ENCODE results near the gene N4BP2L2.
A peak's percentile ranks its signal among the peaks of the same experiment; 100 is the strongest.
"Not testable (repeated sequence)": the region's sequence is repeated elsewhere in the genome, so short reads cannot be mapped to it uniquely, and the experiment has no call there.

Gene N4BP2L2

DNA sequence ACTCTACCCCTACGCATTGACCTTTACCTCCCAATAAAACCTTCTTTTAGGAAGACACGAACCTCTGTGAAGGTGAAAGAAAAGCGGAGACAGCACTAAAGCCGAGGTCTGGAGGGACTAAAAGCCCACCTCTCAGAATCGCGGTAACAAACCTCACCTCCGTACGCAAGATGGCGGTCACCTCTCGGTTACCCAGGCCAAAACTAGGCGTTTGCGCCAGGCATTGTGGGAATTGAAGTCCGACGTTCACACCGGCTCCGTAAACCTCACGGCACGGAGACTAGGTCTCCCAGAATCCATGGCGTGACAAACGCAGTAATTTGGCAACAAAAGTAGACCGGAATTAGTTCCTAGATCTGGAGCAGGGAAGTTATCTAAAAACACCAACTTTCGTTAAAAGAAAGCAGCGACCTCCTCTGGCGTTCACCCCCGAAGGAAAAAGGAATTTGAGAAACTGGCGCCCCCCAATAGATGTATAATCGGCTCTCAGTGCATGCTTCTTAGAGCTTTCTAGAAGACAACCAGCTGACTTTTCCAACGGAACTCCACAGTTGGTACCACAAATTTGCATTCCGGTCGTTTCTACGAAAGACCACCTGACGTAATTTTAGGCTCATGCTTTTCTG lies at the start of gene N4BP2L2:
Gene N4BP2L2 (minus strand): TSS at position 175 of the 626 bp plus-strand sequence. CDS start 1,768 bp downstream, outside the sequence.
- no peaks in the 10 kb centered on the region for H3K36me3 ChIP-seq (ENCODE audit: control insufficient read depth, insufficient read depth, low read length)
- H3K4me1 ChIP-seq (ENCODE audit: control insufficient read depth, insufficient read depth, low read length), result peaks cover 4% of the 10 kb centered on the region
- H3K4me3 ChIP-seq (ENCODE audit: low read length), result peak within 1 kb of the TSS; percentile 99
- no peaks in the 10 kb centered on the region for H3K27me3 ChIP-seq (ENCODE audit: control insufficient read depth, insufficient read depth, low read length)
- H3K9ac ChIP-seq (ENCODE audit: low read length), result peak within 1 kb of the TSS; percentile 95
- H3K9me3 ChIP-seq (ENCODE audit: control insufficient read depth, low read length), result no peaks in the 10 kb centered on the region

- H3K4me1 ChIP-seq (ENCODE audit: control insufficient read depth, insufficient read depth, low read length), result peaks cover 10% of the 10 kb centered on the region
- H3K36me3 ChIP-seq (ENCODE audit: control insufficient read depth, insufficient read depth, low read length), result no peaks in the 10 kb centered on the region
- no peaks in the 10 kb centered on the region for H3K9me3 ChIP-seq (ENCODE audit: control insufficient read depth, low read length)
- H3K27me3 ChIP-seq (ENCODE audit: control insufficient read depth, insufficient read depth, low read length), result no peaks in the 10 kb centered on the region
- H3K4me3 ChIP-seq (ENCODE audit: low read length), result peak overlapping the region; percentile 51
- peak overlapping the region; percentile 69 for H3K9ac ChIP-seq (ENCODE audit: low read length)
These were observed 49.2 kb upstream of the N4BP2L2 start for GRCh38 chr13:32587811-32588170.

DNA sequence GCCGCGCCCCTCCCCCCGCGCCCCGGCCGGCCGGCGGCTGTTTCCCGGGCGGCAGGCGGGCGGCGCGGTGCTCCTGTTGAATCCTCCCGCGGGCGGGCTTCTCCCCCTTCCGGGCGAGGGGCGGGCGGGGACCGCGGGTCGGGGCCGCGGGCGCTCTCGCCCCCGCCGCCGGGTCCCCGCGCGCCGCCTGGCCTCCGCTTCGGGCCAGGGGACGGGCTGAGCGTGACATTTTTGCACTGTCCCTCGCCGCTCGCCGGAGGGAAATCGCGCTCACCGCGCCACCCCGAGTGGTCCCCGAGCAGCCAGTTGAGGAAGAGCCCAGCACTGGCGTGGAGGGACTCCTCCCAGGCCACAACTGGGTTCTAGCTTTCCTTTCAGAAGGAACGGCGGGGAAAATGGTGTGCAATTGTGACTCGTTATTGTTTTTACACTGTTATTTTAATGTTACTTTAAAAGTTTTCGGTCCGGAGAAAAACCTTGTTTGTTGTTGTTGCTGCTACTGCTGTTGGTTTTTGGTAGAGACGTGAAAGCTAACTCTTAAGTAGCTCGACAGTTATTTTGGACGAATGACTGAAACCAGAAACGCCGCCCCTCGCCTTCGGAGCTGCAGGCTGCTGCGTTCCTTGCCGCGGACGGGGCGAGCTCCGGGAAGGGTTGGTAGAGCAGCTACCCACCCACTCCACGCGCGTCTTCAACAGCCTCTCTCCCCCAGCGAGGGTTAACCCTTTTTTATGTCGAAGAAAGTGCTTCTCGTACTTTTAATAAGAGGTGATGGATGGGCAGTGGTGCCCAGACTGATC lies 48.6 kb upstream of the N4BP2L2 start:
- no peaks in the 10 kb centered on the region for H3K9me3 ChIP-seq (ENCODE audit: control insufficient read depth, low read length)
- no peaks in the 10 kb centered on the region for H3K27me3 ChIP-seq (ENCODE audit: control insufficient read depth, insufficient read depth, low read length)
- H3K4me3 ChIP-seq (ENCODE audit: low read length), result peak overlapping the region; percentile 51
- no peaks in the 10 kb centered on the region for H3K36me3 ChIP-seq (ENCODE audit: control insufficient read depth, insufficient read depth, low read length)
- H3K4me1 ChIP-seq (ENCODE audit: control insufficient read depth, insufficient read depth, low read length), result peaks cover 10% of the 10 kb centered on the region
- peak overlapping the region; percentile 69 for H3K9ac ChIP-seq (ENCODE audit: low read length)

- Histone ChIP-seq H3K36me3 (ENCODE audit: control insufficient read depth, insufficient read depth, low read length) (no peaks in the 10 kb centered on the region), H3K4me1 (ENCODE audit: control insufficient read depth, insufficient read depth, low read length) (peaks cover 10% of the 10 kb centered on the region), H3K9ac (ENCODE audit: low read length) (peak within 1 kb of the TSS; percentile 81), H3K9me3 (ENCODE audit: control insufficient read depth, low read length) (no peaks in the 10 kb centered on the region), H3K27me3 (ENCODE audit: control insufficient read depth, insufficient read depth, low read length) (no peaks in the 10 kb centered on the region), H3K4me3 (ENCODE audit: low read length) (peak within 1 kb of the TSS; percentile 65)
These were observed 47.7 kb upstream of the N4BP2L2 start, which contains the start of gene PDS5B for GRCh38 chr13:32586080-32586900. TSS of gene PDS5B (plus strand) at chr13:32586452. CDS start at chr13:32648773, 62,321 bp downstream.

GRCh38 chr13:32585550-32586079 lies 47.0 kb upstream of the N4BP2L2 start:
- H3K4me1 ChIP-seq (ENCODE audit: control insufficient read depth, insufficient read depth, low read length), result peaks cover 10% of the 10 kb centered on the region
- H3K9ac ChIP-seq (ENCODE audit: low read length), result peak overlapping the region; percentile 81
- H3K9me3 ChIP-seq (ENCODE audit: control insufficient read depth, low read length), result no peaks in the 10 kb centered on the region
- peak overlapping the region; percentile 65 for H3K4me3 ChIP-seq (ENCODE audit: low read length)
- H3K27me3 ChIP-seq (ENCODE audit: control insufficient read depth, insufficient read depth, low read length), result no peaks in the 10 kb centered on the region
- H3K36me3 ChIP-seq (ENCODE audit: control insufficient read depth, insufficient read depth, low read length), result no peaks in the 10 kb centered on the region

DNA sequence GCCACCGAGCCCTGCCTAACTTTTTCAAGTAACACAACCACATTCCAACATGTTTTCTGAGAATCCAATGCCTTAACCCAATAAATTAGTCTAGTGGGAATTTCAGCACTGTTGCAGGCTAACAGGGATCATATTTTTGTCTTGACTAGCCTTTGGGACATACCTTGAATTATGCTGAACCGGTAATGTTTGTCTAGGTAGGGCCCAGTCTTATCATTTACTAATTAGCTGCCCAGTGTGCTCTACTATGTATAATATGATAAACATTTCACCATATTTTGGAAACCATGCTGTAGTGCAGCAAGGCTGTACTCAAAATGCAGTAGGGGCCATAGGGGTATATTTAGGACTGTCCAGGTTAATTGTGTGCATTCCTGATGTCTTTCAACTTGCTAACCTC lies 44.4 kb upstream of the N4BP2L2 start:
- no peaks in the 10 kb centered on the region for H3K27me3 ChIP-seq (ENCODE audit: control insufficient read depth, insufficient read depth, low read length)
- H3K9ac ChIP-seq (ENCODE audit: low read length), result no peak overlapping the region
- no peaks in the 10 kb centered on the region for H3K36me3 ChIP-seq (ENCODE audit: control insufficient read depth, insufficient read depth, low read length)
- no peak overlapping the region for H3K4me3 ChIP-seq (ENCODE audit: low read length)
- no peaks in the 10 kb centered on the region for H3K9me3 ChIP-seq (ENCODE audit: control insufficient read depth, low read length)
- peaks cover 5% of the 10 kb centered on the region for H3K4me1 ChIP-seq (ENCODE audit: control insufficient read depth, insufficient read depth, low read length)

DNA sequence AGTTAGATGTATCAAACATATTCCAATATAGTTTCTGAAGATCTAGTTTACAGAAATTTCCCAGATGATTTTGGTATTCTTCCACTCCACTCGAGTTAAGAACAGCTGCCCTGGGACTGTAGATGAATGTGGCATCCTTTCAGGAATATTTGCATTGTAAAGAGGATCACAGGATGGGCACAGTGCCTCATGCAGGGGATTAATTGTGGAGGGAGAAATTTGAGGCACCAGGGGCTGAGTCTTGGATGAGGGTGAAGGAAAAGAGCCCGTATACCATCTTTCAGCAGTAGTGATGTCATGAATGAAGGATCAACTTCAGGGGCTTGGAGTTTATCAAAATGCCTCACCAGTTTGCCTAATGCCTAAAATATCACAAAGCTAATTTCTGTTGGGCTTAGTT lies 43.7 kb upstream of the N4BP2L2 start:
- Histone ChIP-seq H3K9ac (ENCODE audit: low read length) (no peak overlapping the region), H3K4me3 (ENCODE audit: low read length) (no peak overlapping the region), H3K27me3 (ENCODE audit: control insufficient read depth, insufficient read depth, low read length) (no peaks in the 10 kb centered on the region), H3K9me3 (ENCODE audit: control insufficient read depth, low read length) (no peaks in the 10 kb centered on the region), H3K36me3 (ENCODE audit: control insufficient read depth, insufficient read depth, low read length) (no peaks in the 10 kb centered on the region), H3K4me1 (ENCODE audit: control insufficient read depth, insufficient read depth, low read length) (peaks cover 5% of the 10 kb centered on the region)

DNA sequence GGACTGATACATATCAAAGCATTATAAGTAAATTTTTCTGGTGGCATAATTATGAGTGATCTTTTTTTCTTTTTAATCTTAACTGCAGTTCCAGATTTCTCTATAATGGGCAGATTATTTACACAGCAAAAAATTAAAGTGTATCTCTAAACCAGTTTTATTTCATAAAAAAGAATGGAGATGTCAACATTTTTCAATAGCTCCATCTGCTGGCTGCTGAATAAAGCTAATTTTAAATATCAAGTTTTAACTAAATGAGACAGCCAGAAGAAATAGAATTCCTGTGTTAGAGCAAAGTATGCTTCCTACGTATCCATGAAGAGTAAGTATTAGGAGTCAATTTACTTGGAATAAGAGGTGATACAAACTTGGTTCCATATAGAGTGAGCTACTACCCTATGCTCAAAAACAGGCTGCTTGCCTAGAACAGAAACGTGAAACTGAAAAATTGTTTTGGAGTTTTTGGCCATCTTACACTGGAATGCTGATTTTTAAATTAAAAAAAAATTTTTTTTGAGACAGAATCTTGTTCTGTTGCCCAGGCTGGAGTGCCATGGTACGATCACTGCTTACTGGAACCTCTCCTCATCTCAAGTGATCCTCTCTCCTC lies 42.7 kb upstream of the N4BP2L2 start:
- Histone ChIP-seq H3K4me1 (ENCODE audit: control insufficient read depth, insufficient read depth, low read length) (peaks cover 5% of the 10 kb centered on the region), H3K27me3 (ENCODE audit: control insufficient read depth, insufficient read depth, low read length) (no peaks in the 10 kb centered on the region), H3K9ac (ENCODE audit: low read length) (no peak overlapping the region), H3K4me3 (ENCODE audit: low read length) (no peak overlapping the region), H3K36me3 (ENCODE audit: control insufficient read depth, insufficient read depth, low read length) (no peaks in the 10 kb centered on the region), H3K9me3 (ENCODE audit: control insufficient read depth, low read length) (no peaks in the 10 kb centered on the region)

DNA sequence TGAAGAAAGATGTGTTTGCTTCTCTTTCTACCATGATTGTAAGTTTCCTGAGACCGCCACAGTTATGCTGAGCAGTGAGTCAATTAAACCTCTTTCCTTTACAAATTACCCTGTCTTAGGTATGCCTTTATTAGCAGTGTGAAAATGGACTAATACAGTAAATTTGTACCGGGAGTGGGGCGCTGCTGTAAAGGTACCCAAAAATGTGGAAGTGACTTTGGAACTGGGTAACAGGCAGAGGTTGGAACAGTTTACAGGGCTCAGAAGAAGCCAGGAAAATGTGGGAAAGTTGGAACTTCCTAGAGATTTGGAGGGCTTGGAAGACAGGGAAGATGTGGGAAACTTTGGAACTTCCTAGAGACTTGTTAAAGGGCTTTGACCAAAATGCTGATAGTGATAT lies 38.4 kb upstream of the N4BP2L2 start:
- Histone ChIP-seq H3K27me3 (ENCODE audit: control insufficient read depth, insufficient read depth, low read length) (no peaks in the 10 kb centered on the region), H3K4me1 (ENCODE audit: control insufficient read depth, insufficient read depth, low read length) (no peaks in the 10 kb centered on the region), H3K9ac (ENCODE audit: low read length) (no peak overlapping the region), H3K36me3 (ENCODE audit: control insufficient read depth, insufficient read depth, low read length) (no peaks in the 10 kb centered on the region), H3K9me3 (ENCODE audit: control insufficient read depth, low read length) (no peaks in the 10 kb centered on the region), H3K4me3 (ENCODE audit: low read length) (no peak overlapping the region)

GRCh38 chr13:32575687-32576086 lies 37.1 kb upstream of the N4BP2L2 start:
- H3K4me1 ChIP-seq (ENCODE audit: control insufficient read depth, insufficient read depth, low read length); H3K27me3 ChIP-seq (ENCODE audit: control insufficient read depth, insufficient read depth, low read length); H3K9me3 ChIP-seq (ENCODE audit: control insufficient read depth, low read length); H3K36me3 ChIP-seq (ENCODE audit: control insufficient read depth, insufficient read depth, low read length); H3K4me3 ChIP-seq (ENCODE audit: low read length); H3K9ac ChIP-seq (ENCODE audit: low read length): not testable (repeated sequence)

DNA sequence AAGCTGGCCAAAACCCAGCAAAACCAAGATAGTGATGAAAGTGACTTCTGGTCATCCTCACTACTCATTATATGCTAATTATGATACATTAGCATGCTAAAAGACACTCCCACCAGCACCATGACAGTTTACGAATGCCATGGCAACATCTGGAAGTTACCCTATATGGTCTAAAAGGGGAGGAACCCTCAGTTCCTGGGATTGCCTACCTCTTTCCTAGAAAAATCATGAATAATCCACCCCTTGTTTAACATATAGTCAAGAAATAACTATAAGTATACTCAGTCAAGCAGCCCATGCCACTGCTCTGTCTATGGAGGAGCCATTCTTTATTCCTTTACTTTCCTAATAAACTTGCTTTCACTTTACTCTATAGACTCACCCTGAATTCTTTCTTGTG lies 22.2 kb upstream of the N4BP2L2 start:
- H3K4me1 ChIP-seq (ENCODE audit: control insufficient read depth, insufficient read depth, low read length); H3K27me3 ChIP-seq (ENCODE audit: control insufficient read depth, insufficient read depth, low read length); H3K4me3 ChIP-seq (ENCODE audit: low read length); H3K9ac ChIP-seq (ENCODE audit: low read length); H3K9me3 ChIP-seq (ENCODE audit: control insufficient read depth, low read length); H3K36me3 ChIP-seq (ENCODE audit: control insufficient read depth, insufficient read depth, low read length): not testable (repeated sequence)
